ENCODE measurements around the gene PXDN. TPM values are rescaled to one million over a fixed set of nuclear protein-coding genes. Genes with fewer than 3 reads are reported as not detected.

The PXDN gene
- total RNA-seq, 1 experiment from 2014 or later, result 125 TPM

- Histone ChIP-seq H4K20me1 (ENCODE audit: low read length) (no peaks in the 10 kb centered on the region), H3K9ac (ENCODE audit: low read length) (no peak overlapping the region), H3K27ac (ENCODE audit: low read length) (no peak overlapping the region), H3K9me2 (replicated peaks; ENCODE audit: low read length) (no peaks in the 10 kb centered on the region), H3K4me1 (ENCODE audit: insufficient read depth, low read length) (peaks cover 13% of the 10 kb centered on the region), H3F3A (ENCODE audit: low read length, unreplicated experiment) (no peaks in the 10 kb centered on the region), H3K9me3 (ENCODE audit: low read length) (no peaks in the 10 kb centered on the region), H2AFZ (ENCODE audit: low read length) (no peak overlapping the region), H3K27me3 (ENCODE audit: low read length) (no peaks in the 10 kb centered on the region), H3K79me2 (ENCODE audit: low read length) (peaks cover 18% of the 10 kb centered on the region), H3K36me3 (ENCODE audit: low read depth, low read length) (no peaks in the 10 kb centered on the region), H3K4me3 (ENCODE audit: low read length) (no peak overlapping the region), H3K4me2 (ENCODE audit: low read length) (no peak overlapping the region)
- POLR2A ChIA-PET (ENCODE audit: unreplicated experiment), result no interaction called here
- DNase-seq (no peak), ATAC-seq (no peak)
- intact Hi-C loops (cut with micrococcal nuclease), result no loop called here
- CTCF ChIA-PET, result no interaction called here
- TF ChIP-seq EZH2phosphoT487 (IDR thresholded peaks at IDR 0.05; ENCODE audit: borderline replicate concordance, low read length) (no peak), EZH2 (IDR thresholded peaks at IDR 0.05; ENCODE audit: low read length, unreplicated experiment) (no peak), CTCF (conservative IDR thresholded peaks at IDR 0.05; ENCODE audit: low read depth, low read length) (no peak)
- BruUV-seq (replicated peaks), result no TSS peak
Observed at GRCh38 chr2:1748741-1749488, 4.6 kb upstream of the PXDN start.

GRCh38 chr2:1748176-1748740, 3.9 kb upstream of the PXDN start:
- POLR2A ChIA-PET (ENCODE audit: unreplicated experiment), result no interaction called here
- Histone ChIP-seq H3K79me2 (ENCODE audit: low read length) (peaks cover 23% of the 10 kb centered on the region), H2AFZ (ENCODE audit: low read length) (no peak overlapping the region), H3K4me3 (ENCODE audit: low read length) (no peak overlapping the region), H3K9me3 (ENCODE audit: low read length) (no peaks in the 10 kb centered on the region), H3K27me3 (ENCODE audit: low read length) (no peaks in the 10 kb centered on the region), H3K36me3 (ENCODE audit: low read depth, low read length) (no peaks in the 10 kb centered on the region), H3K4me1 (ENCODE audit: insufficient read depth, low read length) (peaks cover 13% of the 10 kb centered on the region), H3F3A (ENCODE audit: low read length, unreplicated experiment) (no peaks in the 10 kb centered on the region), H3K4me2 (ENCODE audit: low read length) (no peak overlapping the region), H3K9ac (ENCODE audit: low read length) (no peak overlapping the region), H4K20me1 (ENCODE audit: low read length) (no peaks in the 10 kb centered on the region), H3K9me2 (replicated peaks; ENCODE audit: low read length) (no peaks in the 10 kb centered on the region), H3K27ac (ENCODE audit: low read length) (no peak overlapping the region)
- CTCF ChIA-PET, result no interaction called here
- no TSS peak for BruUV-seq (replicated peaks)
- DNase-seq, result no peak
- intact Hi-C loops (cut with micrococcal nuclease), result no loop called here
- TF ChIP-seq EZH2 (IDR thresholded peaks at IDR 0.05; ENCODE audit: low read length, unreplicated experiment), result no peak
- TF ChIP-seq CTCF (conservative IDR thresholded peaks at IDR 0.05; ENCODE audit: low read depth, low read length), result no peak
- no peak for TF ChIP-seq EZH2phosphoT487 (IDR thresholded peaks at IDR 0.05; ENCODE audit: borderline replicate concordance, low read length)
- no peak for ATAC-seq

Data from PC-3 (cell line).